Activated T-cell treated with anti-CD3 and anti-CD28 coated beads for 1 hour (primary cell): Measurements from ENCODE around the gene POP4.

Experiments used
- DNase-seq: peaks from one replicate; pipeline ENCODE4 v3.0.0-alpha.2; 2020; ENCODE audit warnings: low read depth

The POP4 gene

DNA sequence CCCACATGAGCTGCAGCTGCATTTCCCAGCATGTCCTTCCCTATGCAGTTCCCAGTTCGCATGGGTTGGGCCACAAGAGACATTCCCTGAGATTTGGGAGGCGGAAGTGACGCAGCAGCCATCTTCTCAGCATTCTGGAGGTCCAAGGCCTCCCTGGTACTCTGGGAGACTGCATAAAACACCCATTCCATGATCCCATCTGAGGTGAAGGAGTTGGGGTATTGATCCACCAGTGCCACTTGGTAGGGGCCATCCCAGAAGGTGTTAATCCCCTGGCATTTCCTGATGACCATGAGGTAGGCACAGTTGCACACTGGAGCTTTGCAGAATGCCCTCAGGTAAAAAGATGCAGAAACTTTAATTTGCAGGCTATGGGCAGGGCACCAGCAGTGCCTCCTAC lies 25.4 kb downstream of the POP4 start:
- DNase-seq = no peak

DNA sequence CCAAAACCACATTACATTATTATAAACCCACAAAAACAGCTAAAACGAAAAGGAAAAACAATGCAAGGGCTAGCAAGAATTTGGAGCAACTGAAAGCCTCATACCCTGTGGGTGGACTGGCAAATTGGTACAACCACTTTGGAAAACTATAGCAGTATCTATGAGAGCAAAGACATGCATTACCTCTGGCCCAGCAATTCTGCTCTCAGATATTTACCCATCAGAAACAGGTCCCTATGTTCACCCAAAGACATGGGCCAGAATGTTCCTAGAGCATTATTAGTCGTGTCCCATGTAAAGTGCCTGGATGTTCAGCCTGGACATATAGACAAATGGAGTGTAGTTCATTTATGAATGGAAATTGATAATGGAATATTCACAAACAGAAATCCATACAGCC lies 27.9 kb downstream of the POP4 start:
- no peak for DNase-seq

DNA sequence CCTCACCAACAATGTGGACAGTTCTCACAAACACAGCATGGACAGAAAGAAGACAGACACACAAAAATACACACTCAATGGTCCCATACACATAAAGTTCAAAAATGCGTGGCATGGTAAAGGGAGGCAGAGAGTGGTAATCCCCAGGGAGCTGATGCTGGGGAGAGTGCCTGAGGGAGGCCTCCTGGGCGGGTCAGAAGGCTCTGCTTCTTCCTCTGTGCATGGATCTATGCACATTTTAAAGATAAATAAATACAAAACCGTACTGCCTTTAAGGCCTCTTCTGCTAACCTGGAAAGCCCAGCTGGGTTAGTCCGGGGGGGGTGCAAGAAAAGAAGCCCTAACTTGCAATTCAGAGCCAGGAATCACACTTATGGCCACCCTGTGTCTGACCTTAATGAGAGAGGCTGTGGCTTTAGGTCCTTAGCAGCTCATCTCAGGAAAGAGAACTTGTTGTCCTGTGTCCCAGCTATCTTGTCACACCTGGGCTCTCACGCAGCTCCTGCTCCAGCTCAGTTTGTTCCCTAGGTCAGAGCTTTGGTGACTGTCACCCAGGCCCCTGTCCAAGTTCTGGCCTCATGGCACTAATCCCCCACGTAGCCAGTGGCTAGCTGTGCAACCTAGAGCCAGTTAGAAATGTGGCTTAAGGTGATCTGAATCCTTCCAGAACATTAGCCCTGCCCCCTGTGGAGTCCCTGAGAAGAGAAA lies 28.5 kb downstream of the POP4 start:
- DNase-seq = no peak

DNA sequence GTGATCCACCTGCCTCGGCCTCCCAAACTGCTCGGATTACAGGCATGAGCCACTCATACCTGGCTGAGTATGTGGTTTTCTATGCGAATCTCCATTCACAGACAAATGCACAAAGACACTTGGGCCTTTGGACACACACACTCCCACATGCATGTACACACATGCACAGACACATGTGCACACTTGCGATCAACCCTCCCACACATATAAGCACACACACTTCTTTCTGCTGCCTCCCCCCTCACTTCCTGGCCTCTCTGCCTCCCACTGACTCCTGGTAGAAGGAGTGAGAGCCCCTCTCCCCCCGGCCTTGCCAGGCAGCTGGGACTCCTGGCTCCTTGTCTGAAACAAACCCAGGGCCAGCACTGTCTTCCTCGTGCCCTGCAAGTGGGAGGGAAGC lies 29.9 kb downstream of the POP4 start:
- no peak for DNase-seq

DNA sequence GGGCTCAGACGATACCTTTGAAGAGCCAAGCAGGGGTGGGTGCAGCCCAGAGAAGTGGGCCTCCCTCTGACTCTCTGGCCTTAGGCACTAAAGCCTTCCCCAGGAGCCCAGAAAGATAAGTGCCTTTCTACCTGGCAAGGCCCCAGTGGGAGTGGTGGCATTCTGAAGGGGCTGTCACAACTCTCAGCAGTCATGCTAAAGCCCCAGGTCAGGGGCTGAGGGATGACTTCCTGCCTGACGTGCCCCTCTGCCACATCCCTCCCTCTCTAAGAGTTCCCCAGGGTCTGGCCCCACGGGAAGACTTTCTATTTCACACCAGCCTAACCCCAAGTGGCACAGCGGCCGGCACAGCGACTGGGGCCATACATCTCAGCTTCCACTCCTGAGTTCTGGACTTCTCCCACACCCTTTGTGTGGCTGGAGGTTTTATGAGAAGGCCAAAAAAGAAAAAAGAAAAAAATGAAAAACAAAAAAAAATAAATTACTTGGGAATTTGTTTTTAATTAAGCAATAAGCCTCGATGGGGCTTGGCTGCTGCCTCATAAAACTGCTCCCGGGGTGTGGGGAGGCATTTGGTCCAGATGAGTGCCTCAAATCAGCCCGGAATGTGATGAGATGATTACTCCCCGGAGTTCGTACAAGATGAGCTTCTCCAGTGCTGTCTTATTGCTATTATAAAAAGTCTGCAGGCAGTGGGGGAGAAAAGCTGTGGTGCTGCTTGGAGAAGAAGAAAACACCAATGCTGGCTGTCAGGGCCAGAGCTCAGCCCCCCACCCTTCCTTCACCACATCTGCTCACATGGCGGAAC lies 30.7 kb downstream of the POP4 start:
- no peak for DNase-seq

DNA sequence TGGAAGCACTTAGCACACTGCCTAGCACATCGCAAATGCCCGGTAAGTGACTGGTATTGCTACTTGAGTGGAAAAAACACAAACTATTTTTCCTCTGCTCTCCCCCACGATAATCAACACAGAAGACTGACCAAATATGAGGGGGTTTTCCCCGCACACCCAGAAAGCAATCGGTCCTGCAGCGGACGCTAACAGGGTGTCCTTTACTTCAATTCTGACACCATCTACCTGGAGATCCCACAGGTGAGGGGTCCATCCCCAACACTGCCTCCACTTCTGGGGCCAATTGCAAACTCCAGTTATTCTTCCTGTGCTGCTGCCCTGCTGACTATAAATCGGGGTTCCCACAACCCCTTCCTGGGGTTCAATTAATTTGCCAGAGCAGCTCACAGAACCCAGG lies 33.0 kb downstream of the POP4 start:
- no peak for DNase-seq

DNA sequence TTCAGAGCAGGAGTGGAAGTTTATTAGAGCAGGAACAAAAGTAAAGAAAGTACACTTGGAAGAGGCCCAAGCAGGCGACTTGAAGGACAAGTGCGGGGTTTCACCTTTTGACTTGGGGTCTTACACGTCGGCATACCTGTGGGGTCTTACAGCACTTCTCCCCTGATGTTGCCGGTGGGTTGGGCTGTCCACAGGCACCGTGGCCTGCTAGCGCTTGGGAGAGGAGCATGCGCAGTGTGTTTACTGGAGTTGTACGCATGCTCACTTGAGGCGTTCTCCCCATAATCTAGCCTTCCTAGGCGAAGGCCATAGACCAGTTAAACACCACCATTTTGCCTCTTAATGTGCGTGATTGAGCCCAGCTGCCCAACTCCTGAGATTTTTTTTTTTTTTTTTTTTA lies 34.1 kb downstream of the POP4 start:
- DNase-seq = no peak

DNA sequence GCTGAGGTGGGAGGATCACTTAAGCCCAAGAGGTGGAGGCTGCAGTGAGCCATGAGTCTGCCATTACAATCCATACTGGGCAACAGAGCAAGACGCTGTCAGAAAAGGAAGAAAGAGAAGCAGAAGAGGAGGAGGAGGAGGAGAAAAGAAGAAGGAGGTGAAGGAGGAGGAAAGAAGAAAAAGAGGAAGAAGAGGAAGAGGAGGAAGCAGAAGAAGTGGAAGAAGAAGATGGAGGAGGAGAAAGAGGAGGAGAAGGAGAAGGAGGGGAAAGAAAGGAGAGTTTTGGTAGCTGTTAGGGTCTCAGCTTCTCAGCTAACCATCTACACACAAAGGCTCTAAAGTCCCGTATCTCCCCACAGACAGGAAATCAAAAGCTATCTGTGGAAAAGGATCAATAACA lies 35.5 kb downstream of the POP4 start:
- DNase-seq = no peak

DNA sequence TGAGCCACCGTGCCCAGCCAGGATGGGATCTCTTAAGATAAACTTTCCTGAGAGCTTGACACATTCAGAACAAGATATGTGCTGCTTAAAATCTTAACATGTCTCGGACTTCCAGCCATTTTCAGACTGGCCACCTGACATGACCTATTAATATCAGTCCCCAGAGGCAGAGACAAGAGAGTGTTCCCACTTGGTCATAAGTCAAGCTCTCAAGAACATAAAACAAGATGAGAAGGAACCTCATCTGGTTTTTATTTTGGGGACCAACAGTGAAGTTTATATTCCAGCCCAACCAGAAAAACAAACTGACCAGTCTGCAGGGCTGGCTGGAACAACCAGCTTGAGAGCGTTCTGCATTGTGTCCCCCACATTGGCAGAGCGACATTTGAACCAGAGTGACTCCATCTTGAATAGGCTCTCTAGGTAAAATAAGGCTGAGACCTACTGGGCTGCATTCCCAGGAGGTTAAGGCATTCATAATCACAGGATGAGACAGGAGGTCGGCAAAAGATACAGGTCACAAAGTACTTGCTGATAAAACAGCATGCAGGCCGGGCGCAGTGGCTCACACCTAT lies 37.4 kb downstream of the POP4 start:
- no peak for DNase-seq

DNA sequence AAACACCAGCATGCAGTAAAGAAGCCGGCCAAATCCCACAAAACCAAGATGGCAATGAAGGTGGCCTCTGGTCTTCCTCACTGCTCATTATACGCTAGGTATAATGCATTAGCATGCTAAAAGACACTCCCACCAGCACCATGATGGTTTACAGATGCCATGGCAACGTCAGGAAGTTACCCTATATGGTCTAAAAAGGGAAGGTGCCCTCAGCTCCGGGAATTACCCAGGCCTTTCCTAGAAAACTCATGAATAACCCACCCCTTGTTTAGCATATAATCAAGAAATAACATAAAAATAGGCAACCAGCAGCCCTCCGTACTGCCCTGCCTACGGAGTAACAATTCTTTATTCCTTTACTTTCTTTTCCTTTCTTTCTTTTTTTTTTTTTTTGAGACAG lies 38.1 kb downstream of the POP4 start:
- DNase-seq = no peak

DNA sequence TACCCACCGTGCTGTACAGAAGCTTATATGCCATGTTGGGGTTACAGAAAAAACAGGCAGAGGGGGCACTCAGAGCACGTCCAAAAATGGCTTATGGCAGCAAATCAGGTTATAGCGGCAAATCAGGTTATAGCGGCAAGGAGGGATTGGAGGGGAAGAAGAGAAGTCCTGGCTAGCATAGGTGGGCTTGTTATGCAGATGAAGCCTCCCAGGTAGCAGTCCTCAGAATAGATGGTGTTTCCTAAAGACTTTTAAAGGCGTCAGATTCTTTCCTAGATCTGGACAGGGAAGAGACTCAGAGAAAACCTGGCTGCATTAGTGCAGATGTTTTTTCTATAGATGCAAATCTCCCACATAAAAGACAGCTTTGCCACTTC lies 39.4 kb downstream of the POP4 start:
- DNase-seq = no peak

DNA sequence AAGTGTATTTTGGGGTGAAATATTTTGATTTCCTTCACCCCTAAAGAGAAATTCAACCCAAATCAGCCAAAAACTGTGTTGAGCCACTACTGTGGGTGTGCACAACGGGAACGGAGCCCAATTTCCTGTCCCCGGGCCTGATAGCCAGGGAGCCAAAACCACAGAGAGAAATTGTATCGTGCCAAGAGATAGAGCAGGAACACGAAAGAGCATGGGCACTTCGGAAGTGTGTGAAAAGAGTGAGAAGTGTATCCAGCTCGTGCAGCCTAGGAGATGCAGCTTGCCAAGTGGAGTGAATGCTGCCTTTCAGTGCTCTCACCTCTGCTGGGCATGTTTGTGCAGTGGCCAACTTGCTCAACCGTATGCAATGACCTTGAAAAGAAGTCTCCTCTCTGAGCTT lies 39.8 kb downstream of the POP4 start:
- DNase-seq = no peak

DNA sequence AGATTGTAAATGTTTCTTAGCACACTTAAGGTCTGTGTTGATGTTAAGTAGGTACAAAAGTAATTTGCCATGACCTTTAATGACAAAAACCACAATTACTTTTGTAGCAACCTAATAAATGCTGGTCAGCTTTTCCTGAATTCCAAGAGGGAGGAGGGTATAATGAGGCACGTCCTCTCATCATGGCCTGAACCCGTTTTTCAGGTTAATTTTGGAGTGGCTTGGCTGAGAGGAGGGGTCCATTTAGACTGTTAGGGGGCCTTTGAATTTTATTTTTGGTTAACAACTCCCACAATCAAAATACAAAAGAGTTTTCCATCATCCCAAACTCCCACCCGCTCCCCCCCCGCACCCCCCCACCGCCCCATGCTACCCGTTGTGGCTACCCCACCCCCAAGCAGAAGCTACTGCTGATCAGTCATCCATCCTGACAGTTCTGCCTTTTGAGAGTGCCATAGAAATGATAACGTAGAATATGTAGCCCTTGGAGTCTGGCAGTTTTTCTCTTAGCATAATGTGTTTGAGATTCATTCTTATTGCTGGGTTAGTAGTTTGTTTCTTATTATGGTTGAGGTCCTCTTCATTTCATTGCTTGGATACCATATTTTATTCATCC lies 44.8 kb downstream of the POP4 start:
- no peak for DNase-seq

DNA sequence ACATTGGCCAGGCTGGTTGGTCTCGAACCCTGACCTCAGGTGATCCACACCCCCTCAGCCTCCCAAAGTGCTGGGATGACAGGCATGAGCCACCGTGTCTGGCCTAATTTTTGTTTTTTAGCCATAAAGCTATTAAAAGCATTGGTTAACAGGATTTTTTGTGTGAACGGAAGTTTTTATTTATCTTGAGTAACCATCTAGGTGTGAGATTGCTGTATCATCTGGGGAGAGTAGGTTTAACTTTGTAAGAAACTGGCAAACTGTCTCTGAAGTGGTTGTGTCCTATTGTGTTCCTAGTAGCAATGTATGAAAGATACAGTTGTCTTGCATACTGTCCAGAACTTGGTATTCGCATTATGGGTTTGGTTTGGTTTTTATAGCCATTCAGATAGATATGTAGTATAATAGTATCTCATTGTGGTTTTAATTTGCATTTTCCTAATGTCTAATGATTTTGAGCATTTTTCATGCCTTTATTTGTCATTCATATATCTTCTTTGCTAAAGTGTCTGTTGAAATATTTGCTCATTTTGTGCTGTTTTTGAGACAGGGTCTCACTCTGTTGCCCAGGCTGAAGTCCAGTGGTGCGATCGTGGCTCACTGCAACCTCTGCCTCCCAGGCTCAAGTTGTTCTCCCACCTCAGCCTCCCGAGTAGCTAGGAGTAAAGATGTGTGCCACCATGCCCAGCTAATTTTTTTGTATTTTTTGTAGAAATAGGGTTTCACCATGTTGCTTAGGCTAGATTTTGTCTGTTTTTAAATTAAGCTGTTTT lies 45.7 kb downstream of the POP4 start:
- DNase-seq = no peak

DNA sequence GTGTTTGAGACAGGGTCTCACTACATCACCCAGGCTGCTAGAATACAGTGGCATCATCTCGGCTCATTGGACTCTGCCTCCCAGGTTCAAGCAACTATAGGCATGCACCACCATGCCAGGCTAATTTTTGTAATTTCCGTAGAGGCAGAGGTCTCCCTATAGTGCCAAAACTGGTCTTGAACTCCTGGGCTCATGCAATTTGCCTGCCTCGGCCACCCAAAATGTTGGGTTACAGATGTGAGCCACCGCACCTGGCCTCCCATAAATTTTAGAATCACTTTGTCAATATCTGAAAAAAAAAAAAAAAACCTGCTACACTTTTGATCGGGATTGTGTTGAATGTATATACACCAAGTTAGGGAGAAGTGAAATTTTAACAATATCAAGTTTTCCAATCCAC lies 47.3 kb downstream of the POP4 start:
- DNase-seq = no peak

DNA sequence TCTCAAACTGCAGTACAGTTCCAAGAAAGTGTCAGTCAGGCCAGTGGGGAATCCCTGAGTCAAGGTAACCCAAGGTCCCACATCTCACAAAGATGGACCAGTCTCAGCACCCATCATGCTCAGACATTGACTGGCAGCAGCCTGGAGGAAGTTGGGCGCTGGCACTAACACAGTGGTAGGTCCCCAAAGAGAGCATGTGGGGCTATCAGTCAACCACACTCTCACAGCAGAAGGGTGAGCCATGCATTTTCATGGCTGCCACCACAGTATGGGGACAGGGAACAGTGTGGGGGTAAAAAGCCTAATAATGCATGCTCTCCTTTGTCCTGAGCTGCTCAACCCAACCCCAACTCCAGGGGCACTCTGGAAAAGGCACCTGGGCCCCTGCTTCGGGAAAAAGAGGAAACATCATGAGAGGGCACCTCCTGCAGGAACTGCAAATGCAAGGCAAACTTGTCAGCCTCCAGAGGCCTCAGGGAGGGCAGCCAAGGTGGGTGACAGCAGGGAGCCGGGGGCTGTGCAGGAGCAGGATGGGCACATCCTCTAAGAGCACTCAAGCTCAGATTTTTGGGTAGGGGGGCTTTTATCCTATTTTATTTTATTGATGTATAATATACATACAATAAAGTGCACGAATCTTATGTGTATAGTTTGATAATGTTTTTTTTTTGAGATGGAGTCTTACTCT lies 49.7 kb downstream of the POP4 start:
- DNase-seq = no peak

DNA sequence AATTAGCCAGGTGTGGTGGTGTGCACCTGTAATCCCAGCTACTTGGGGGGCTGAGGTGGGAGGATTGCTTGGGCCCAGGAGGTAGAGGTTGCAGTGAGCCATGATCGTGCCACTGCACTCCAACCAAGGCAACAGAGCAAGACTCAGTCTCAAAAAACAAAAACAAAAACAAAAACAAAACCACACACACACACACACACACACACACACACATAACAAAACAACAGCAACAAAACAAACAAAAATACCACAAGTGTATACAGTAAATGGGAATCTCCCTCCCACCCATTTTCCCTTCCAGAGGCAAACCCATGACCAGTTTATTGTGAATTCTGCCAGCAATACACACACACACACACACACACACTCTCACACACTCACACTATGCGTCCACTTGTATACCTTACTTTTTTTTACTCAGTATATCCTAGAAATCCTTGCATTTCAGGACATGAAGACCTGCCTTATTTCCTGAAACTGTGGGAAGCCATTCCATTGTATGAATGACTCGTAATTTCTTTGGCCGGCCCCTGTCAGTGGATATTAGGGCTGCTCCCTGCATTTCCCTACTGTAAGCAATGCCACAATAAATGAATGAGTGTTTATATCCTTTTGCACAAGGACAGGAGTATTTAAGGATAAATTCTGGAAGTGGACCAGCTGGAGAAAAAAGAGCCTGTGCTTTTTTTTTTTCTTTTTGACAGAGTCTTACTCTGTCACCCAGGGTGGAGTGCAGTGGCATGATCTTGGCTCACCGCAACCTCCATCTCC lies 52.3 kb downstream of the POP4 start:
- no peak for DNase-seq

DNA sequence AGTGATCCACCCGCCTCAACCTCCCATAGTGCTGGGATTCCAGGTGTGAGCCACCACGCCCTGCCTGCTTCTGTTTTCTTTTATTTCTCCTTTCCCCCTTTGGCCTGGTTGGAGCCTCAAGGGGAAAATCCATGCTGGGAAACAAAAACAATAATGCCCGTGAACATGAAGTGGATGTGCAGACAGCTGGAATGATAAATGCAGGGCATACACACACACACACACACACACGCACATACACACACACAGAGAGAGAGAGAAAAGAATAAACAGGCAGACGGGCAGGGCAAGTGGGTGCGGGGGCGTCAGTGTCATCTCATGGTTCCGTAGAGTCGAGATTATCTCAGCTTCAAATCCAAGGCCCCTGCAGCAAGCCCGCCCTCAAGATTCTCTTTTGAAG lies 54.8 kb downstream of the POP4 start:
- DNase-seq = no peak

DNA sequence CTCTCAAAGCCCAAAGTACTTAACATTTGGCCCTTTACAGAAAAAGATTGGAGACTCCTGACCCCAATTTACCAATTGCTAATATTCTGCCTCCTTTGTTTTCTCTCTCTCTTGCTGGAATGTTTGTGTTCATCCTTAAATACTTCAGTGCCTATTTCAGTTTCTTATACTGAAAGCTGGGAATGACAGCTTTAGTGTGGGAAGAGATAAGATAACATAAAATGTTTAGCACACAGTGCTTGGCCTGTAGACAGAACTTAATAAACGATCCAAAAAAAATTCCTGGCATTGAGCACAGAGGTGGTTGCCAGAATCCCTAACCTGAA lies 56.2 kb downstream of the POP4 start:
- DNase-seq = no peak

DNA sequence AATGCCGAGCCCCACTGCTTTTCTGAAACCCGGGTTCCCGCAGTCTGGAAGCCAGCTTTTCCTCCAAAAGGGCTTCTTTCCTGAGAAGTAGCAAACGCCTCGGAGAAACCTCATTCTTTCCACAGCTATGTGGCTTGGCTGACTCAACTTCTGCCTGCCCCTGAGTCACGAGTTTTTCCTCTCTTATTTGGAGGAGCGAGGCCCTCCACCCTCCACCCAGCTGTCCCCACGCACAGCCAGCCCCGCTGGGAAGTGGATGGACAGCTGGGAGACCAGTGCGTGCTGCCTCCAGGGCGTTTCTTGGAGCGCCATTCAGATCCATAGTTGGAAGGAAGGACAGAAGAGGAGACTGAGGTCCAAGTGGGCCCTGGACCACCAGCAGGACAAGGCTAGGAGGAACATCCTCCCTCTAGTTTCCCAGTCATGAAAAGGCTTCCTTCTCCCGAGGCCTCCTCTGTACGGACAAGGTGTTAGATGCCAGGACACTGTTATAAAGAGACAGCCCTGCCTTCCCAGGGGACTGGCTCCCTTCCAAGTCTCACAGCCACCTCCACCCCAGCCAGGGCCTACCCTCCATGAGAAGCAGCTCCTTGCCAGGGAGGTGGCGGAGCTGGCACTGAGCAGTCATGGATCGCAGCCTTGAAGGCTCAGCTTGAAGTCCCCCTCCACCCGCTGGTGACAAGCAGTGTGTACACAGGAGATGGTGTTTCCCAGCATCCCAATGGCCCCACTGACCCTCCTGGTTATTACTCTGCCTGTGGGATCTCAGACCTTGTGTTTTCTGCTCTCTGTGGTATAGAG lies 56.7 kb downstream of the POP4 start:
- DNase-seq = no peak
